A549 treated with CpdA at 1 μM for 4 hours (cell line): ENCODE data around the gene SLC16A12. TPM values are rescaled to one million over a fixed set of nuclear protein-coding genes. Genes with fewer than 3 reads are reported as not detected.

Experiments
- total RNA-seq: library from RNA; stranded (reverse); fragments of 200-300 nt; extraction: Qiagen RNA extraction; gene quantifications from 5 replicates; pipeline ENCODE4 v1.2.3, GENCODE V29; 2022; ENCODE audit warnings: low read depth

SLC16A12 gene
- total RNA-seq: 0.03 to 0.11 TPM in 2 of 5 replicates, not detected in the others

GRCh38 chr10:89535171-89536012 is at the start of gene SLC16A12:
SLC16A12 (minus strand) TSS chr10:89535594; CDS start chr10:89462578, 73,016 bp downstream.

GRCh38 chr10:89414146-89414878 is 121.1 kb downstream of the SLC16A12 start, which contains the start of gene IFIT5:
IFIT5 (plus strand) TSS chr10:89414568; CDS start chr10:89414799, 231 bp downstream.

GRCh38 chr10:89391907-89392756 is 143.3 kb downstream of the SLC16A12 start, which contains the start of gene IFIT1:
IFIT1 (plus strand) TSS chr10:89392623; CDS start chr10:89392713, 90 bp downstream.

Other genes with a start within 250 kb of the SLC16A12 start
- 2.3 to 4.9 TPM (median 3.1 TPM) in 5 replicates for gene IFIT2, start 233.5 kb downstream of the SLC16A12 start, total RNA-seq
- 5.0 to 7.7 TPM (median 5.9 TPM) in 5 replicates for gene IFIT3, start 207.6 kb downstream of the SLC16A12 start, total RNA-seq
- gene IFIT1B, start 157.5 kb downstream of the SLC16A12 start, total RNA-seq: not detected in 5 replicates
- gene IFIT1, start 143.0 kb downstream of the SLC16A12 start, total RNA-seq: 4.4 to 7.2 TPM (median 6.0 TPM) in 5 replicates
- 7.3 to 11.1 TPM (median 7.9 TPM) in 5 replicates for gene IFIT5, start 121.0 kb downstream of the SLC16A12 start, total RNA-seq
- gene PANK1, start 109.6 kb upstream of the SLC16A12 start, total RNA-seq: 5.4 to 6.9 TPM (median 6.4 TPM) in 5 replicates
- 11.4 to 19.7 TPM (median 15.0 TPM) in 5 replicates for gene KIF20B, start 166.0 kb upstream of the SLC16A12 start, total RNA-seq